Caco-2 (cell line): ENCODE results near the gene SLC39A1. TPM values are rescaled to one million over a fixed set of nuclear protein-coding genes. Genes with fewer than 3 reads are reported as not detected.
A peak's percentile ranks its signal among the peaks of the same experiment; 100 is the strongest.

Experiments used
- BruUV-seq: library from RNA; stranded (reverse); fragments of 400-500 nt; replicated peaks from 2 replicates; lab custom pipeline; 2021; lab: Mats Ljungman, UMichigan
- CTCF ChIA-PET: fragments of 300-600 bp; sonication (Branson Sonifier 250); formaldehyde crosslinking; loops from one replicate; lab custom pipeline; 2022; ENCODE audit warnings: antibody characterized with exemption; lab: Charles Lee
- POLR2A ChIA-PET: fragments of 300-600 bp; sonication (Branson Sonifier 250); formaldehyde crosslinking; loops from one replicate; lab custom pipeline; 2022; ENCODE audit warnings: antibody characterized with exemption; lab: Charles Lee
- DNase-seq, 2 experiments: peaks; one replicate each; pipeline versions ENCODE4 v3.0.0 to v3.0.0-alpha.2; 2020 to 2022
- H3K27me3 ChIP-seq: replicated peaks from 2 replicates; pipeline ENCODE4 v1.6.0; 2011; ENCODE audit warnings: low read length; ENCODE audit not compliant: control insufficient read depth, insufficient read depth
- H3K36me3 ChIP-seq: 2 replicates; pipeline ENCODE4 v1.5.1; 2011; ENCODE audit warnings: low read length; ENCODE audit not compliant: control insufficient read depth, insufficient read depth
- H3K4me1 ChIP-seq: fragments of 250-450 bp; sonication (Bioruptor Pico); 2 replicates; pipeline ENCODE4 v1.5.1; 2020; ENCODE audit warnings: mild to moderate bottlenecking
- H3K4me3 ChIP-seq: 2 replicates; pipeline ENCODE4 v1.5.1; 2011; ENCODE audit warnings: low read depth, mild to moderate bottlenecking, control low read depth, low read length
- H3K9me3 ChIP-seq: fragments of 250-450 bp; sonication (Bioruptor Pico); 2 replicates; pipeline ENCODE4 v1.5.1; 2020; ENCODE audit warnings: mild to moderate bottlenecking, moderate library complexity
- H3K27ac Mint-ChIP-seq: one replicate; pipeline ENCODE4 v1.8.0; 2022; ENCODE audit warnings: mixed read lengths; ENCODE audit not compliant: unreplicated experiment
- H3K27me3 Mint-ChIP-seq: one replicate; pipeline ENCODE4 v1.8.0; 2022; ENCODE audit warnings: mixed read lengths; ENCODE audit not compliant: insufficient read depth, unreplicated experiment
- H3K36me3 Mint-ChIP-seq: one replicate; pipeline ENCODE4 v1.8.0; 2022; ENCODE audit warnings: mild to moderate bottlenecking, mixed read lengths; ENCODE audit not compliant: insufficient read depth, unreplicated experiment
- H3K4me1 Mint-ChIP-seq: one replicate; pipeline ENCODE4 v1.8.0; 2022; ENCODE audit warnings: low read depth, mixed read lengths; ENCODE audit not compliant: unreplicated experiment
- H3K4me3 Mint-ChIP-seq: one replicate; pipeline ENCODE4 v1.8.0; 2022; ENCODE audit warnings: mild to moderate bottlenecking, moderate library complexity, mixed read lengths; ENCODE audit not compliant: unreplicated experiment
- H3K9me3 Mint-ChIP-seq: one replicate; pipeline ENCODE4 v1.8.0; 2022; ENCODE audit warnings: mixed read lengths; ENCODE audit not compliant: unreplicated experiment
- CTCF ChIP-seq, 2 experiments: fragments of 200-600 bp in 1 of 2; IDR thresholded peaks; 1 replicate in 1 of 2; 2 replicates in 1 of 2; pipeline versions ENCODE4 v1.5.1 to v1.8.0; 2011 to 2022; ENCODE audit warnings: antibody characterized with exemption in 1 of 2, control low read depth in 1 of 2, inconsistent platforms in 1 of 2, low read depth in 1 of 2, low read length in 1 of 2, mild to moderate bottlenecking in 1 of 2, moderate library complexity in 1 of 2; ENCODE audit not compliant: insufficient read depth in 1 of 2, severe bottlenecking in 1 of 2, unreplicated experiment in 1 of 2
- intact Hi-C: fragments of 100-400 bp; cut with micrococcal nuclease; formaldehyde crosslinking; loops from one replicate; pipeline ENCODE4 v1.10.0; 2022; ENCODE audit not compliant: unreplicated experiment
- total RNA-seq: library from RNA; stranded (reverse); gene quantifications from 2 replicates; pipeline ENCODE4 v1.2.3, GENCODE V29; 2022

The SLC39A1 gene
- total RNA-seq, 1 experiment from 2014 or later = 135 TPM

DNA sequence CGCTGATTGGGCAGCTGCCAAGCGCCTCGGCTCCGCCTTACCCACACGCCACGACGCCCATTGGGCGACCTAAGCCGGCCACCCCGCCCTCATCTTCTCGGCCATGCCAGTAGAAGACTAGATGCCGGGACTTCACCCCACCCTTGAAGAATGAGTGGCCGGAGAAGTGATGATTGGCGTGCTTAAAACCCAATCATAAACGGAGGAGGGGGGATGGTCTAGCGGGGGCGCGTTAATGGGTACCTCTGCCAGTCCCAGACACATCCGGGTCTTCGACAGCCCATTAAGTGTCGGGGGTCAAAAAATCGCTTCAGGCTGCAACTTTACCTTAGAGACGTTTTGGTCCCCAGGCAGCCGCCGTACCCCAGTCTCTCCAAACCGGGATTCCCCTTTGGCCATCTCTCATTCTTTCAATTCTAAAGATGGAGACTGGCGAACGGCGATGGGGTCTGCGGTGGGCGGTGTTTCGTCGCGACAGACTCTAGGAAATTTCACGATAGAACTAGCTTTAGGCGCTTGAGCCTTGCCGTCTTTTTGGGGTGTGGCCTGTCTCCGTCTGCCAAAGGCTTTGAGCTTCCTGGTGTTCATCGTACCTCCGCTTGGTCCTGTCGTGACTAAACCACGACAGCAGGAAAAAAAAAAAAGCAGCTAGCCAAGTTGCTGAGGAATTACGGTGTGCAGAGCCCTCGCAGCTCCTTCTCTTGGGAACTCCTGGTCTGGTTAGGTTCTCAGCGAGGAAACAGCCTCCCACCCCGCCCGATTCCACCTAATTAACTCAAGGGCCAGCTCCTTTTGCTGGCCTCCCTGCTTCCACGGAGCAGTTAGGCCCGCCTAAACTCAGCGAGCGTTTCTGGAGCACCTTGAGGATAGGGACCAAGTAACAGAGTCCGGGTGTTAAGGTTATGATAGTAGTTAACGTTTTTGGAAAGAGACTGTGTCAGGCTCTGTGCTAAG is 40.1 kb downstream of the SLC39A1 start, which contains the start of gene GATAD2B:
GATAD2B (minus strand) TSS at position 1 of the 954 bp plus-strand sequence. CDS start 94,625 bp downstream, outside the sequence.
- no peaks in the 10 kb centered on the region for H3K27me3 ChIP-seq
- Mint-ChIP-seq H3K4me1 (peaks cover 15% of the 10 kb centered on the region), H3K9me3 (no peaks in the 10 kb centered on the region), H3K27me3 (no peaks in the 10 kb centered on the region), H3K27ac (peak within 1 kb of the TSS; percentile 86), H3K4me3 (peak within 1 kb of the TSS; percentile 71), H3K36me3 (peaks cover 13% of the 10 kb centered on the region)
- intact Hi-C loops = loop anchor here (2.0 to 5.0 kb wide), 5 partner anchors 24 to 246 kb away; partner anchors contain the start of genes DENND4B, NPR1 and SLC39A1
- no peaks in the 10 kb centered on the region for H3K9me3 ChIP-seq
- BruUV-seq = TSS peak; percentile 93
- peak; percentile 99 to 100 for DNase-seq
- peaks cover 16% of the 10 kb centered on the region for H3K4me1 ChIP-seq
- H3K36me3 ChIP-seq = no peaks in the 10 kb centered on the region
- CTCF ChIA-PET = interaction anchor here (0.6 to 2.8 kb wide), 10 partner anchors 9 to 412 kb away, joined by 3 to 24 read pairs (median 4); partner anchors contain the start of genes DENND4B, JTB and RAB13
- no peak for TF ChIP-seq CTCF (IDR thresholded peaks at IDR 0.05; ENCODE audit: insufficient read depth in 1 of 2, low read depth in 1 of 2, low read length in 1 of 2, severe bottlenecking in 1 of 2, unreplicated experiment in 1 of 2)
- peak within 1 kb of the TSS; percentile 65 for H3K4me3 ChIP-seq
- POLR2A ChIA-PET = interaction anchor here (0.6 to 2.2 kb wide), 10 partner anchors 18 to 1728 kb away, joined by 3 to 20 read pairs (median 4); partner anchors contain the start of genes CREB3L4, CRTC2, DENND4B and RPS27

DNA sequence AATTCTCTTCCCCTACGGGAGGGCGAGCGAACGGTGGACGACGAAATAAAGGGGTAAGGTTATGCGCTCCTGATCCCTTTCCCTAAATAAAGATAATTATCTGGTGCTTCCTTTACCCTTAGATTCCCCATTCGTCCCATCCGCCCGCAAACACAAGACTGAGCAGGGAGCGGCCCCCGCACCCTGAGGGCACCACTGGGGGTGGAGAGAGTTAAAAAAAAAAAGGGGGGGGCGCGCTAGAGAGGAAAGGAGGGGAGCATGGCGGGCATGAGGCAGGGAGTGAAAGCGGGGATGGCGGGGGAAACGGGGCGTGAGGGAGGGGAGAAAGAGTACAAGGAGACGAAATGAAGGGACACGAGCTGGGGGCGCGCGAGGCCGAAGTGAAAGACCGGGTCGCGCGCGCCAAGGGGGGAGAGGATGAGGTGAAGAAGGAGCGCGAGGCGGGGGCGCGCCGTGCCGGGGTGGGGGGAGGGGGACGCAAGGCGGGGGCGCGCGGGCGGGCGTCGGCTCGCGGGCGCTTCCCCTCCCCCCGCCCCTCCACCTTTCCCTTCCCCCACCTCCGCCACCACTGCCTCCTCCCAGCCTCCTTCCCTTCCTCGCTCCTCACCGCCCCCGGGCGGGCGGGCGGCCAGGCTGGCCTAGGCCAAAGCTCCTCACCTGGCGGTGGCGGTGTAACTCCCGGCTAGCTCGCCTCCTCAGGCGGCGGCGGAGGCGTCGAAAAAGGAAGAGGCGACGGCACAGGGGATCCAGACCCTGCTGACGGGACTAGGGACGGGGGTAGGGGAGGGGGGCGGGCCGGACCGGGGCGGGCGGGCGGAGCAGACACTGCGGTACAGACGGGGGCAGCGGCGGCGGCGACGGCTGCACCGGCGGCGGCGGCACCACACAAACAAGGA is 41.0 kb downstream of the SLC39A1 start:
- peak; percentile 2 to 64 for TF ChIP-seq CTCF (IDR thresholded peaks at IDR 0.05; ENCODE audit: insufficient read depth in 1 of 2, low read depth in 1 of 2, low read length in 1 of 2, severe bottlenecking in 1 of 2, unreplicated experiment in 1 of 2)
- no peaks in the 10 kb centered on the region for H3K27me3 ChIP-seq
- POLR2A ChIA-PET = interaction anchor here (0.7 to 2.2 kb wide), 6 partner anchors 24 to 288 kb away, joined by 4 to 20 read pairs (median 6); partner anchors contain the start of genes CREB3L4, CRTC2, DENND4B and RPS27
- H3K4me1 ChIP-seq = peaks cover 16% of the 10 kb centered on the region
- H3K27me3 Mint-ChIP-seq = no peaks in the 10 kb centered on the region
- CTCF ChIA-PET = interaction anchor here (0.6 to 2.8 kb wide), 15 partner anchors 8 to 431 kb away, joined by 3 to 24 read pairs (median 4); partner anchors contain the start of genes DENND4B, JTB and RAB13
- H3K27ac Mint-ChIP-seq = peak overlapping the region; percentile 86
- peak overlapping the region; percentile 63 for H3K4me3 ChIP-seq
- H3K4me1 Mint-ChIP-seq = peaks cover 22% of the 10 kb centered on the region
- H3K9me3 Mint-ChIP-seq = no peaks in the 10 kb centered on the region
- intact Hi-C loops = loop anchor here (2.0 to 5.0 kb wide), 5 partner anchors 24 to 245 kb away; partner anchors contain the start of genes DENND4B, NPR1 and SLC39A1
- DNase-seq = peak; percentile 87 to 90
- no peaks in the 10 kb centered on the region for H3K9me3 ChIP-seq
- no TSS peak for BruUV-seq
- no peaks in the 10 kb centered on the region for H3K36me3 ChIP-seq
- H3K36me3 Mint-ChIP-seq = peaks cover 13% of the 10 kb centered on the region
- H3K4me3 Mint-ChIP-seq = peak overlapping the region; percentile 71
